WTC11 (cell line): ENCODE results near the gene UGT1A7.

Experiments used
- ATF2 ChIP-seq: sonication (generic); formaldehyde crosslinking; IDR thresholded peaks from 2 replicates; pipeline ENCODE4 v1.8.1; 2022; ENCODE audit warnings: low read depth, missing genetic modification reagents, borderline replicate concordance
- CTCF ChIP-seq: fragments of 200-600 bp; IDR thresholded peaks from 2 replicates; pipeline ENCODE4 v1.8.0; 2022; ENCODE audit warnings: antibody characterized with exemption
- FOXP1 ChIP-seq: sonication (generic); formaldehyde crosslinking; IDR thresholded peaks from 2 replicates; pipeline ENCODE4 v1.8.0; 2022; ENCODE audit warnings: missing genetic modification reagents, mild to moderate bottlenecking, moderate library complexity, borderline replicate concordance
- MAX ChIP-seq: sonication (generic); formaldehyde crosslinking; IDR thresholded peaks from 2 replicates; pipeline ENCODE4 v1.8.0; 2022; ENCODE audit warnings: mild to moderate bottlenecking, missing genetic modification reagents
- NR3C1 ChIP-seq: sonication (generic); formaldehyde crosslinking; conservative IDR thresholded peaks from 2 replicates; pipeline ENCODE4 v1.8.1; 2023; ENCODE audit warnings: low read depth, mild to moderate bottlenecking, missing genetic modification reagents
- SMAD3 ChIP-seq: sonication (generic); formaldehyde crosslinking; IDR thresholded peaks from 2 replicates; pipeline ENCODE4 v1.8.0; 2022; ENCODE audit warnings: missing genetic modification reagents, mild to moderate bottlenecking, borderline replicate concordance
- SP1 ChIP-seq: sonication (generic); formaldehyde crosslinking; conservative IDR thresholded peaks from 2 replicates; pipeline ENCODE4 v1.8.1; 2022; ENCODE audit warnings: missing genetic modification reagents
- ZBTB43 ChIP-seq: sonication (generic); formaldehyde crosslinking; IDR thresholded peaks from 2 replicates; pipeline ENCODE4 v1.8.1; 2023; ENCODE audit warnings: mild to moderate bottlenecking, missing genetic modification reagents

- TF ChIP-seq CTCF (no peak), ATF2 (CRISPR knock-in tag) (no peak), SP1 (CRISPR knock-in tag) (no peak), FOXP1 (no peak), MAX (CRISPR knock-in tag) (no peak), NR3C1 (no peak), ZBTB43 (CRISPR knock-in tag) (no peak), SMAD3 (CRISPR knock-in tag) (no peak)
Measured at GRCh38 chr2:233780771-233781170, 99.1 kb downstream of the UGT1A7 start.
